Activated T-cell treated with anti-CD3 and anti-CD28 coated beads, Interleukin-2, amount 50 U/mL, for 72 hours (primary cell): ENCODE data around the gene KCNH2. TPM values are rescaled to one million over a fixed set of nuclear protein-coding genes. Genes with fewer than 3 reads are reported as not detected.
"Not testable (repeated sequence)": the region's sequence is repeated elsewhere in the genome, so short reads cannot be mapped to it uniquely, and the experiment has no call there.

Experiments
- ATAC-seq, 2 donors: fragments of 150-1000 bp; cut with Tn5 transposase; replicated peaks in 1 of 2; 2 replicates each; pipeline ENCODE4 v1.10.0; 2021; ENCODE audit warnings: moderate library complexity in 2 of 2, mild to moderate bottlenecking in 1 of 2
- DNase-seq, 2 donors: peaks; one replicate each; pipeline ENCODE4 v3.0.0; 2021 to 2022; ENCODE audit warnings: mixed read lengths in 1 of 2
- H3K27ac Mint-ChIP-seq: one replicate; pipeline ENCODE4 v1.8.0; 2022; ENCODE audit warnings: mild to moderate bottlenecking, moderate library complexity, mixed read lengths
- H3K27me3 Mint-ChIP-seq: one replicate; pipeline ENCODE4 v1.8.0; 2022; ENCODE audit warnings: low read depth, mixed read lengths
- H3K36me3 Mint-ChIP-seq, 2 donors: one replicate each; pipeline ENCODE4 v1.8.0; 2022; ENCODE audit warnings: mixed read lengths in 2 of 2, mild to moderate bottlenecking in 1 of 2; ENCODE audit not compliant: insufficient read depth in 2 of 2
- H3K4me1 Mint-ChIP-seq: one replicate; pipeline ENCODE4 v1.8.0; 2022; ENCODE audit warnings: low read depth, mixed read lengths
- H3K4me3 Mint-ChIP-seq, 2 donors: one replicate each; pipeline ENCODE4 v1.8.0; 2022; ENCODE audit warnings: mild to moderate bottlenecking in 2 of 2, mixed read lengths in 2 of 2, moderate library complexity in 2 of 2
- H3K9me3 Mint-ChIP-seq, 2 donors: one replicate each; pipeline ENCODE4 v1.8.0; 2022; ENCODE audit warnings: mixed read lengths in 2 of 2
- total RNA-seq, 2 donors: library from RNA; stranded (reverse); gene quantifications; one replicate each; pipeline ENCODE4 v1.2.3, GENCODE V29; 2022

KCNH2 gene, protein sequence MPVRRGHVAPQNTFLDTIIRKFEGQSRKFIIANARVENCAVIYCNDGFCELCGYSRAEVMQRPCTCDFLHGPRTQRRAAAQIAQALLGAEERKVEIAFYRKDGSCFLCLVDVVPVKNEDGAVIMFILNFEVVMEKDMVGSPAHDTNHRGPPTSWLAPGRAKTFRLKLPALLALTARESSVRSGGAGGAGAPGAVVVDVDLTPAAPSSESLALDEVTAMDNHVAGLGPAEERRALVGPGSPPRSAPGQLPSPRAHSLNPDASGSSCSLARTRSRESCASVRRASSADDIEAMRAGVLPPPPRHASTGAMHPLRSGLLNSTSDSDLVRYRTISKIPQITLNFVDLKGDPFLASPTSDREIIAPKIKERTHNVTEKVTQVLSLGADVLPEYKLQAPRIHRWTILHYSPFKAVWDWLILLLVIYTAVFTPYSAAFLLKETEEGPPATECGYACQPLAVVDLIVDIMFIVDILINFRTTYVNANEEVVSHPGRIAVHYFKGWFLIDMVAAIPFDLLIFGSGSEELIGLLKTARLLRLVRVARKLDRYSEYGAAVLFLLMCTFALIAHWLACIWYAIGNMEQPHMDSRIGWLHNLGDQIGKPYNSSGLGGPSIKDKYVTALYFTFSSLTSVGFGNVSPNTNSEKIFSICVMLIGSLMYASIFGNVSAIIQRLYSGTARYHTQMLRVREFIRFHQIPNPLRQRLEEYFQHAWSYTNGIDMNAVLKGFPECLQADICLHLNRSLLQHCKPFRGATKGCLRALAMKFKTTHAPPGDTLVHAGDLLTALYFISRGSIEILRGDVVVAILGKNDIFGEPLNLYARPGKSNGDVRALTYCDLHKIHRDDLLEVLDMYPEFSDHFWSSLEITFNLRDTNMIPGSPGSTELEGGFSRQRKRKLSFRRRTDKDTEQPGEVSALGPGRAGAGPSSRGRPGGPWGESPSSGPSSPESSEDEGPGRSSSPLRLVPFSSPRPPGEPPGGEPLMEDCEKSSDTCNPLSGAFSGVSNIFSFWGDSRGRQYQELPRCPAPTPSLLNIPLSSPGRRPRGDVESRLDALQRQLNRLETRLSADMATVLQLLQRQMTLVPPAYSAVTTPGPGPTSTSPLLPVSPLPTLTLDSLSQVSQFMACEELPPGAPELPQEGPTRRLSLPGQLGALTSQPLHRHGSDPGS
- under 1 TPM; 0.72 to 0.77 TPM for total RNA-seq

DNA sequence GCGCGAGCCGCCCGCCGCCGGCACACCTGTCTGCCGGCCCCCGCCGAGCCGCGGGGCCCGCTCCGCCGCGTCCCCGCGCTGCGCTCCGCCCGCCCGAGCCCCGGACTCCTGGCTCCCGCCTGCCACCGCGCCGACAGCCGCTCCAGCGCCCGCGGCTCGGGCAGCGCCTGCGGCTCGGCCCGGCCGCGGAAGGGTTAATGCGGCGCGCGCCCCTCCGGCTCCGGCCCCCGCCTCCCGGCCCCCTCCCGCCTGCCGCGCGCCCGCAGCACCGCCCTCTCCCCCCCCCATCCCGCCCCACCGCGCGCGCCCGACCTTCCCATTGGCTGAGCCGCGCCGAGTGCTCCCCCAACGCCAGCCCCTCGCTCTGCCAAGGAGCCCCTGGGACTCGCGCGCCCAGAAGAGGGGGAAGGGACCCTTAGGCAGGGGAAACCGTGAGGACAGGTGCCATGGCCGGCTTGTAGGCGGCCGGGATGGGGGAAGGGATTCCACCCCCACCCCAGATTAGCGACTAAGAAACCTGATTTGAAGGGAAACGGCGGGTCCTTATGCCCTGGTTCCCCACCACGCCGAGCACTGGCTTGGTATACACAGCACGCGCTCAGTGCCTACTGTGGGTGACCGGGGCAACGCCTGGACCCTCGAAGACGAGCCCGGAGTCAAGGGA lies at the start of gene KCNH2:
Gene KCNH2 (minus strand): TSS at position 196 of the 664 bp plus-strand sequence. CDS start 408 bp downstream, outside the sequence.
- Mint-ChIP-seq H3K4me1 (peaks cover 23% of the 10 kb centered on the region), H3K4me3 (peak within 1 kb of the TSS; percentile 80 to 85), H3K36me3 (peaks cover 0 to 2% of the 10 kb centered on the region in 2 donors), H3K27ac (peak within 1 kb of the TSS; percentile 15), H3K27me3 (peaks cover 52% of the 10 kb centered on the region), H3K9me3 (no peaks in the 10 kb centered on the region)
- DNase-seq (peak in 1 of 2 donors; percentile 36), ATAC-seq (peak; percentile 11 to 18)

DNA sequence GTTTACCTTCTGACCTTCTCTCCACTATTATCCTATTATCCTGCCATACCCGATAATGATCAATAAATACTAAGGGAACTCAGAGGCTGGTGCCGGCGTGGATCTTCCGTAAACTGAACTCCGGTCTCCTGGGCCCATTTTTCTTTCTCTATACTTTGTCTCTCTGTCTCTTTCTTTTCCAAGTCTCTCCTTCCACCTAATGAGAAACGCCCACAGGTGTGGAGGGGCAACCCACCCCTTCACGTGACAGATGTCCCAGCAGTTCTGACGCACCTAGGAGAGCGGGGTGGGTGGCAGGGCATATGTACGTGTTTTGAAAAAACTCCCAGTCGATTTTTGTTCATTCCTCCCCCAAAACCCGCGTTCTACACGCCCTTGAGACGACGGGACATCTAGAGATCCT lies 49.6 kb upstream of the KCNH2 start:
- not testable (repeated sequence) for H3K27me3 Mint-ChIP-seq, H3K36me3 Mint-ChIP-seq, H3K9me3 Mint-ChIP-seq, DNase-seq
- peak in 1 of 2 donors; percentile 2 for ATAC-seq
- Mint-ChIP-seq H3K4me3 (peak overlapping the region; percentile 98 to 100), H3K4me1 (peaks cover 25% of the 10 kb centered on the region), H3K27ac (peak overlapping the region; percentile 92)

DNA sequence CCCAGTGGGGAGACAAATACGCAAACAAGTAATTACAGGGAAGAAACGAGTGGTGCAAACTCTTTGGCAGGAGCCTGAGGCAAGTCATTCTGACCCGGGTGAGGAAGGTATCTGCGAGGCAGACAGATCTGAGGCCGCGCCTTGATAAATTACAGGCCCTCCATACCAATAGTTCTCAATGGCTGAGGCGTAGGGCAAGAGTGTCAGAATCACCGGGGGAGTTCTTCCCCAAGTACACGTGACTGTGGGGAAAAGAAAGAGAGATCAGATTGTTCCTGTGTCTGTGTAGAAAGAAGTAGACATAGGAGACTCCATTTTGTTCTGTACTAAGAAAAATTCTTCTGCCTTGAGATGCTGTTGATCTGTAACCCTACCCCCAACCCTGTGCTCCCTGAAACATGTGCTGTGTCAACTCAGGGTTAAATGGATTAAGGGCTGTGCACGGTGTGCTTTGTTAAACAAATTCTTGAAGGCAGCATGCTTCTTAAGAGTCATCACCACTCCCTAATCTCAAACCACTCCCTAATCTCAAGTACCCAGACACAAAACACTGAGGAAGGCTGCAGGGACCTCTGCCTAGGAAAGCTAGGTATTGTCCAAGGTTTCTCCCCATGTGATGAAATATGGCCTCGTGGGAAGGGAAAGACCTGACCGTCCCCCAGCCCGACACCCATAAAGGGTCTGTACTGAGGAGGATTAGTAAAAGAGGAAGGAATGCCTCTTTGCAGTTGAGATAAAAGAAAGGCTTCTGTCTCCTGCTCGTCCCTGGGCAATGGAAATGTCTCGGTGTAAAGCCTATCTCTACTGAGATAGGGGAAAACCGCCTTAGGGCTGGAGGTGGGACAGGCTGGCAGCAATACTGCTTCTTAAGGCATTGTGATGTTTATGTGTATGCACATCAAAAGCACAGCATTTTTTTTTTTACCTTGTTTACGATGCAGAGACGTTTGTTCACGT lies 48.9 kb upstream of the KCNH2 start:
- H3K27me3 Mint-ChIP-seq, H3K9me3 Mint-ChIP-seq: not testable (repeated sequence)

DNA sequence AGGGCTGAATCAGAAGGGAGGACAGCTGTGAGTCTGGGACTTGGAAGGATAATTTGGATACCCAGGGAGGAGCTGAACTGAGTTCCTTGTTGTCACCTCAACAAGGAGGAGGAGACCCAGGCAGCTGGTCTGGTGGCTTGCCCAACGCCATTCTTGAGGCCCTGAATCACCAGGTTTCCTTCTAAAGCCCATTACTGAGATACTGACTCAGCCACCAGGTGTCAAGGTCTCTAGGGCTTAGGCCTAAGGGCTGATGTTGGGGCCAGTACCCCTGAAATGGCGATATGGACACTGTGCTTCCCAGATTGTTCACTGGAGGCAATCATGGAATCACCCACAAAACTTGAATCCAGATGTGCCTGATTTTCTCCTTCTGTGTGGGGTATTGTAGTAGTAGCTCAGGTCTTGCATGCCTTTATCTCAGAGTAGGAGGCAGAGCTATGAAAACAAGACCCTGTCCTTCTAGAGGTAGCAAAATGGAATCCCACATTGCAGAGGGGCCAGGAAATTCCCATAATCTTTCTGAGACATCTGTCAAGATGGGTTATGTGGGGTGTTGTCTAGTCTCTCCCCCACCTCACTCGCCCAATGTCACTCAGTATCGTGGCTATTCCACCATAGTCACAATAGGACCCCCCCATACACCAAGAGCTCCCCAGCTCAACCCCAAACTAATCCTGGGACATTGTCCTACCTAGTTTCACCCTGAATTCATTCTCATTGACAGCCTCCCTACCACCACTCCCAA lies 48.0 kb upstream of the KCNH2 start:
- Mint-ChIP-seq H3K36me3 (peaks cover 0 to 2% of the 10 kb centered on the region in 2 donors), H3K4me3 (no peak overlapping the region), H3K4me1 (peaks cover 25% of the 10 kb centered on the region), H3K27ac (no peak overlapping the region), H3K9me3 (no peaks in the 10 kb centered on the region), H3K27me3 (peaks cover under 1% of the 10 kb centered on the region)
- no peak for DNase-seq
- ATAC-seq: no peak

More for the DNA sequence above, 48.9 kb upstream of the KCNH2 start:
- not testable (repeated sequence) for H3K27ac Mint-ChIP-seq, ATAC-seq, H3K36me3 Mint-ChIP-seq, DNase-seq
- peak overlapping the region; percentile 98 to 100 for H3K4me3 Mint-ChIP-seq
- H3K4me1 Mint-ChIP-seq: peaks cover 25% of the 10 kb centered on the region

DNA sequence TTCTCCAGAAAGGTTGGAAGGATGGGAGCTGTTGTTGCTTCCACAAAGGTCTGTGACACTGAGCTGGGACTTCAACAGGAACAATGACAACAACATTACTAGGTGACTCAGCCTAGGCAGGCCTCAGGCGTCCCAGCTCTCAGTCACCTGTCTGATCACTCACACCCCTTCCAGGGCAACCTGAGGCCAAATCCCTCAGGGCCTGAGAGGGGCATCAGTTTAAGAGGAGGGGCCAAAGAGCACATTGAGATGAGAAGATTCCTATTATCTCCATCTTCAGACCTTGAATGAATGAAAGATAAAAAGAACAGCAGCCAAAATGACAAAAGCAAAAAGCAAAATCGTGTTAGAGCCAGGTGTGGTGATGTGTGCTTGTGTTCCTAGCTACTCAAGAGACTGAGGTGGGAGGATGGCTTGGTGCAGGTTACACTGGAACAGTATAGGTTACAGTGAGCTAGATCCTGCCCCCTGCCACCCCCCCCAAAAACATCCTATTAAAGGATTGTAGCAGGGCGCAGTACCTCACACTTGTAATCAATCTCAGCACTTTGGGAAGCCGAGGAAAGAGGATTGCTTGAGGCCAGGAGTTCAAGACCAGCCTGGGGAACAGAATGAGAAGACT lies 46.4 kb upstream of the KCNH2 start, which contains the start of gene ATG9B:
Gene ATG9B (minus strand): TSS at position 60 of the 622 bp plus-strand sequence. CDS start 71 bp downstream, outside the sequence.
- Mint-ChIP-seq H3K4me3 (no peak within 1 kb of the TSS), H3K27me3 (peaks cover 14% of the 10 kb centered on the region), H3K27ac (peak within 1 kb of the TSS; percentile 66), H3K36me3 (peaks cover 0 to 3% of the 10 kb centered on the region in 2 donors), H3K9me3 (no peaks in the 10 kb centered on the region), H3K4me1 (peaks cover 22% of the 10 kb centered on the region)
- no peak for DNase-seq
- no peak for ATAC-seq

DNA sequence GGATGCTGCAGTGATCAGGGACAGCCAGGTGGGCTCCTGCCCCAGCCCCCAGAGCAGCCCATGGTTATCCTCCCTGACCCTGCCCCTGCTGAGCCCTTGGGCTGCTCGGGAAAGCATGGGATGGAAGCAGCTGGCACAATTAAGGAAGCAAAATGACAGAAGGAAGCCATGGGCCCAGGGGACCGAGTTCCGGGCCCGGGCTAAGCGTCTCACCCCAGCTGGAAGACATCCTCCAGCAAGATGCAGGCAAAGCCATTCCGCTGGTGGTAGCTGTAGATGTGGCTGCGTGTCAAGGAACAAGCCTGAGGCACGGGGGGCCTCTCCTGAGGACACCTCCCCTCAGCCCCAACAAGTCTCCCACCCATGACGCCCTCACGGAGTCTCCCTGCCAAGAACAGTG lies 45.1 kb upstream of the KCNH2 start:
- no peak overlapping the region for H3K4me3 Mint-ChIP-seq
- H3K27ac Mint-ChIP-seq: no peak overlapping the region
- no peaks in the 10 kb centered on the region for H3K9me3 Mint-ChIP-seq
- ATAC-seq: no peak
- peaks cover 23% of the 10 kb centered on the region for H3K27me3 Mint-ChIP-seq
- H3K36me3 Mint-ChIP-seq: peaks cover 0 to 3% of the 10 kb centered on the region in 2 donors
- no peak for DNase-seq
- peaks cover 19% of the 10 kb centered on the region for H3K4me1 Mint-ChIP-seq

DNA sequence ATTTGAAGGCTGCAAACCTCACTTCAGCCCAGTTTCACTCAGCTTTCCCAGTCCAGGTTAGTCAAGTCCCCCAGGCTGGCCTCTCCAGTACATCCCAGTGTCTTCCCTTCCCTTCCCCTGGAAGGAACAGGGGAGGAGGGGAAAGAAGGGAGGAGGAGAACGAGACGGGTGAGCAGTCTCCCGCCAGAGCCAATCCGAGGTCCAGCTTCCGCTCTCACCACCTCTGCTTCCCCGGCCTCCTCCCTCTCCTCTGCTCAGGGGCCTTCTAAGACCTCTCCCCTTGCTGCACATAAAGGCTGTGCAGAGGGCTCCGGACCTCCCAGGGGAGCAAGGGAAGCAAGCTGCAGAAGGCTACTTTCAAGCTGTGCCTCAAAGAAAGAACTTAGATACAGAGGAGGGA lies 42.1 kb upstream of the KCNH2 start:
- Mint-ChIP-seq H3K27ac (no peak overlapping the region), H3K4me3 (peak overlapping the region in 1 of 2 donors; percentile 47), H3K27me3 (peaks cover 30% of the 10 kb centered on the region)

DNA sequence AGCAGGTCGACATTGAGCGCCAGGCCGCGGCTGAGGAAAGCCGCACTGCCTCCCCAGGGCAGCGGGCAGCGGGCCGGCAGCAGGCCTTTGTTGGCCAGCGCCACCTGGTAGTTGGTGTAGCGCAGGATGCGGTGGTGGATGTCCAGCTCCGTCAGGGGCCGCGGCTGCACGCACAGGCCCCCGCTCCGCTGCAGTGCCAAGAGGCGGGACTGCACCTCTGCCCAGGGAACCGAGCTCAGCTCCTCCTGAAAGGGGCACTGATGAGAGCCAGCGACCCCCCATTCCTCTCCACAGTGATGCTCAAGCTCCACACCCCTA lies 41.0 kb upstream of the KCNH2 start:
- Mint-ChIP-seq H3K27ac (no peak overlapping the region), H3K9me3 (no peaks in the 10 kb centered on the region), H3K27me3 (peaks cover 30% of the 10 kb centered on the region), H3K4me3 (peak overlapping the region; percentile 72 to 77), H3K36me3 (peaks cover 2 to 3% of the 10 kb centered on the region in 2 donors), H3K4me1 (peaks cover 49% of the 10 kb centered on the region)
- DNase-seq: no peak
- no peak for ATAC-seq

More for the DNA sequence above, 42.1 kb upstream of the KCNH2 start:
- no peak for ATAC-seq
- Mint-ChIP-seq H3K9me3 (no peaks in the 10 kb centered on the region), H3K36me3 (peaks cover 0 to 3% of the 10 kb centered on the region in 2 donors), H3K4me1 (peaks cover 38% of the 10 kb centered on the region)
- DNase-seq: no peak

DNA sequence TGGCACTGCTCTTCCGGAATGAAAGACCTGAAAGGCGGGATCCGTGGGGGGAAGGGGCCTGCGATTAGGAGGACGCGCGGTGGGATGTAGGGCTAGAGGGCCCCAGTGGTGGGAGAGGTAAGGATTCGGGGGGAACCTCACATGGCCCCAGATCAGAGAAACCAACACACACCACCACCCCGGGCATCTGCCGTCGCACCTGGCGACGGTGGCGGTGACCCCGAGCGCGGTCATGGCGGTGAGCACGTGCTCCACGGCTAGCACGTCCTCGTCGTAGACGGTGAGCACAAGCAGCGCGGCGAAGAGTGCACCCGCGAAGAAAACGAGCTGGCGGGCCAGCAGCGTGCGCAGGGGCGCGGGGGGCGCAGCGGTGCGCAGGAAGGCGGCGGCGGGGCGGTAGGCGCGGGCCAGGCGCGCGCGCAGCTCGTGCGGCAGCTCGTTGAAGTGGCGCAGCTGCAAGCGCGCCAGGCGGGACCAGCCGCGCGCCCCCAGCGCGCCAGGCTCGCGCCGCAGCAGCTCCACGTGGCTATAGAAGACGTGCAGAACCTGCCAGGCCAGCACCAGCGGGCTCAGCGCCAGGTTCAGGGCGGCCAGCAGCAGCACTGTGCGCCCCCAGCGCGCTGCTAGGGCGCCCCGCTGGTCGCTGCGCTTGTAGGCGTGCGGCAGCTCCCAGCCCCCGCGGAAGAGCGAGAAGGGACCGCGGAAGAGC lies 40.5 kb upstream of the KCNH2 start:
- DNase-seq (peak; percentile 35 to 40), ATAC-seq (peak; percentile 41 to 42)
- peak overlapping the region; percentile 72 to 93 for H3K4me3 Mint-ChIP-seq
- H3K9me3 Mint-ChIP-seq: no peaks in the 10 kb centered on the region
- H3K27me3 Mint-ChIP-seq: peaks cover 30% of the 10 kb centered on the region
- H3K27ac Mint-ChIP-seq: no peak overlapping the region
- peaks cover 2 to 3% of the 10 kb centered on the region in 2 donors for H3K36me3 Mint-ChIP-seq
- H3K4me1 Mint-ChIP-seq: peaks cover 51% of the 10 kb centered on the region

DNA sequence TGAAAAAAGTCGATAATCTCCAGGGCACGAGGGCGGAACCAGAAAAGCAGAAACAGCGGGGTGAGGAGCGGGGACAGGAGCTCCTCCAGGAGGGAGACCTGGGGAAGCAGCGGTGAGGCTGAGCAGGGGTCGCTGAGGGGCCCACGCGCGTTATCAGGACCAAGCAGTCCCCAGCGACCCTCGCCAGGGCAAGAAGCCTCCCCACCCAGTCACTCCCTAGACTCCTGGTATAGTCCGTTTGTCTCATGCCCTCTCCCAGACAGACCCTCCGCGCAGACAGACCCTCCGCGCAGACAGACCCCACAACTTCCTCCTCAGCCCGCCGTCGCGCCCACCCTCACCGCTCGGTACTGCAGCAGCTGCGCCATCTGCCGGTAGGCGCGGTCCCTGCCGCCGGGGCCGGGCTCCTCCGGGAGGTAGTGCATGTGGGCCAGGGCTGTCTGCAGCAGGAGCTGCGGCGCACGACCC lies 39.9 kb upstream of the KCNH2 start:
- Mint-ChIP-seq H3K27ac (no peak overlapping the region), H3K27me3 (peaks cover 30% of the 10 kb centered on the region), H3K36me3 (peaks cover 2 to 3% of the 10 kb centered on the region in 2 donors), H3K4me3 (peak overlapping the region; percentile 72 to 93), H3K9me3 (no peaks in the 10 kb centered on the region), H3K4me1 (peaks cover 53% of the 10 kb centered on the region)
- DNase-seq (peak; percentile 87 to 91), ATAC-seq (peak; percentile 72 to 73)
